Natural killer cell (primary cell): ENCODE results near the gene ZDHHC1. TPM values are rescaled to one million over a fixed set of nuclear protein-coding genes. Genes with fewer than 3 reads are reported as not detected.
A peak's percentile ranks its signal among the peaks of the same experiment; 100 is the strongest.

Experiments used
- ATAC-seq, 3 donors: fragments of 150-1000 bp in 2 of 3; fragments of 200-7000 bp in 1 of 3; cut with Tn5 transposase; 1 replicate in 1 of 3; 2 replicates in 2 of 3; pipeline ENCODE4 v1.10.0; 2021; ENCODE audit warnings: mild to moderate bottlenecking in 2 of 3, moderate library complexity in 2 of 3
- DNase-seq, 2 donors: peaks; one replicate each; pipeline versions ENCODE4 v3.0.0 to v3.0.0-alpha.2; 2013 to 2021; ENCODE audit warnings: mixed read lengths in 1 of 2
- H3K27ac ChIP-seq: one replicate; pipeline ENCODE4 v1.5.1; 2013; ENCODE audit warnings: mild to moderate bottlenecking, low read length
- H3K27me3 ChIP-seq: one replicate; pipeline ENCODE4 v1.6.1; 2013; ENCODE audit warnings: low read length; ENCODE audit not compliant: control insufficient read depth, insufficient read depth
- H3K36me3 ChIP-seq: one replicate; pipeline ENCODE4 v1.6.1; 2013; ENCODE audit warnings: low read length; ENCODE audit not compliant: control insufficient read depth, insufficient read depth
- H3K4me1 ChIP-seq: one replicate; pipeline ENCODE4 v1.6.1; 2013; ENCODE audit warnings: low read length; ENCODE audit not compliant: control insufficient read depth, insufficient read depth
- H3K4me3 ChIP-seq: one replicate; pipeline ENCODE4 v1.5.1; 2013; ENCODE audit warnings: low read length
- H3K9me3 ChIP-seq: one replicate; pipeline ENCODE4 v1.6.1; 2013; ENCODE audit warnings: low read length; ENCODE audit not compliant: control insufficient read depth, insufficient read depth
- H3K27ac Mint-ChIP-seq, 2 donors: one replicate each; pipeline ENCODE4 v1.8.0; 2022; ENCODE audit warnings: mild to moderate bottlenecking in 2 of 2, mixed read lengths in 2 of 2, moderate library complexity in 1 of 2
- H3K27me3 Mint-ChIP-seq, 2 donors: one replicate each; pipeline ENCODE4 v1.8.0; 2022; ENCODE audit warnings: low read depth in 2 of 2, mixed read lengths in 2 of 2
- H3K36me3 Mint-ChIP-seq: one replicate; pipeline ENCODE4 v1.8.0; 2022; ENCODE audit warnings: mixed read lengths
- H3K4me1 Mint-ChIP-seq, 2 donors: one replicate each; pipeline ENCODE4 v1.8.0; 2022; ENCODE audit warnings: mixed read lengths in 2 of 2
- H3K4me3 Mint-ChIP-seq: one replicate; pipeline ENCODE4 v1.8.0; 2022; ENCODE audit warnings: mild to moderate bottlenecking, moderate library complexity, mixed read lengths
- H3K9me3 Mint-ChIP-seq, 2 donors: one replicate each; pipeline ENCODE4 v1.8.0; 2022; ENCODE audit warnings: mixed read lengths in 2 of 2
- CTCF ChIP-seq: fragments of 200-600 bp; IDR thresholded peaks from one replicate; pipeline ENCODE4 v1.8.0; 2022; ENCODE audit warnings: antibody characterized with exemption
- WGBS: methylation state at CpG from one replicate; pipeline ENCODE4 v1.1.7; 2013; ENCODE audit warnings: missing lambda C conversion rate; ENCODE audit not compliant: insufficient coverage; 5-methylcytosine and 5-hydroxymethylcytosine counted together
- intact Hi-C: fragments of 100-400 bp; cut with micrococcal nuclease; formaldehyde crosslinking; loops from one replicate; pipeline ENCODE4 v1.14.2; 2022
- total RNA-seq, 4 donors: library from RNA; stranded (reverse); fragments of 120-200 nt in 1 of 4; gene quantifications; one replicate each; pipeline versions ENCODE4 v1.2.3 to v1.2.4, GENCODE V29; 2013 to 2022

The ZDHHC1 gene, protein sequence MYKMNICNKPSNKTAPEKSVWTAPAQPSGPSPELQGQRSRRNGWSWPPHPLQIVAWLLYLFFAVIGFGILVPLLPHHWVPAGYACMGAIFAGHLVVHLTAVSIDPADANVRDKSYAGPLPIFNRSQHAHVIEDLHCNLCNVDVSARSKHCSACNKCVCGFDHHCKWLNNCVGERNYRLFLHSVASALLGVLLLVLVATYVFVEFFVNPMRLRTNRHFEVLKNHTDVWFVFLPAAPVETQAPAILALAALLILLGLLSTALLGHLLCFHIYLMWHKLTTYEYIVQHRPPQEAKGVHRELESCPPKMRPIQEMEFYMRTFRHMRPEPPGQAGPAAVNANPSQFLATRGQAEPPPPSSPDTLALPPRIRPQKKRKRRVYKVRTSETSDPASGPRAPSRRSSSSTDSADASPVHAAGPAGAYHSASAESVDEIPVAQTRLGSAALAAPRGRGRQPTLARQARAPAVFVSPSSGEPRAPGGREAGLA
- total RNA-seq: 1 to 10 TPM in 2 of 3 donors, under 1 TPM in 1; 0.88 to 2.5 (median 1.8) TPM
- 0.63 TPM for total RNA-seq (2013)

- ATAC-seq (peak; percentile 87 to 96 (median 95)), DNase-seq (peak; percentile 57 to 63)
- no peaks in the 10 kb centered on the region for H3K9me3 Mint-ChIP-seq
- peak within 1 kb of the TSS; percentile 84 for H3K4me3 Mint-ChIP-seq
- Histone ChIP-seq H3K4me1 (peaks cover 8% of the 10 kb centered on the region), H3K4me3 (peak within 1 kb of the TSS; percentile 39), H3K27me3 (peaks cover 2% of the 10 kb centered on the region), H3K36me3 (no peaks in the 10 kb centered on the region), H3K27ac (no peak within 1 kb of the TSS), H3K9me3 (no peaks in the 10 kb centered on the region)
- peaks cover 15 to 22% of the 10 kb centered on the region in 2 donors for H3K27me3 Mint-ChIP-seq
- H3K36me3 Mint-ChIP-seq: no peaks in the 10 kb centered on the region
- intact Hi-C loops: no loop called here
- 3% methylated on average over 73 of the region's 73 CpGs for WGBS
- H3K4me1 Mint-ChIP-seq: peaks cover 6 to 11% of the 10 kb centered on the region in 2 donors
- peak; percentile 37 for TF ChIP-seq CTCF
- peak within 1 kb of the TSS; percentile 64 to 69 for H3K27ac Mint-ChIP-seq
Observed at GRCh38 chr16:67415872-67416793, at the start of gene ZDHHC1. TSS of gene ZDHHC1 (minus strand) at chr16:67416477. CDS start at chr16:67407775, 8,702 bp downstream.

DNA sequence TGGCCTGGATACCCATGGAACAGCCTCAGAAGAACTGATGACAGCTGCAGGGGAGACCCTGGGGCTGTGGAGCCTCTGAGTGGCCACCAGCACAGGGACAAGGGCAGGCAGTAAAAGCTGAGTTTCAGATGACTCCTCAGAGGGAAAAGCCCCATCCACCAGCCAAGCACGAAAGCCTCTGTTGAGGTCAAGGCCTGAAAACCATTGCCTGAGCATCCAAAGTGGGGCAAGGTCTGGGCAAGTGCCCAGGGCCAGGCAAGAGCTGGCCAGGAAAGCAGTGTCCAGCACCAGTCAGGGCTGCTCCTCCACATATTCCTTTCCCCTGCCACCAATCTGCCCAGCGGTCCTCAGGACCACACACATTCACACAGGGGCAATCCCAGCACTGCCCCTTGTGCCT, 48.3 kb upstream of the ZDHHC1 start:
- no peak for DNase-seq
- H3K27me3 ChIP-seq: no peaks in the 10 kb centered on the region

GRCh38 chr16:67463691-67464090, 47.4 kb upstream of the ZDHHC1 start:
- Histone ChIP-seq H3K9me3 (no peaks in the 10 kb centered on the region), H3K27me3 (no peaks in the 10 kb centered on the region), H3K4me1 (peaks cover 20% of the 10 kb centered on the region), H3K4me3 (no peak overlapping the region), H3K27ac (no peak overlapping the region), H3K36me3 (peaks cover 17% of the 10 kb centered on the region)
- no peak overlapping the region for H3K27ac Mint-ChIP-seq
- H3K4me3 Mint-ChIP-seq: no peak overlapping the region
- ATAC-seq: no peak
- no peaks in the 10 kb centered on the region for H3K36me3 Mint-ChIP-seq
- no peak for DNase-seq
- whole genome bisulfite sequencing: 87% methylated on average over 4 of the region's 4 CpGs
- intact Hi-C loops: no loop called here
- H3K27me3 Mint-ChIP-seq: no peaks in the 10 kb centered on the region
- TF ChIP-seq CTCF: no peak
- H3K4me1 Mint-ChIP-seq: peaks cover 51 to 84% of the 10 kb centered on the region in 2 donors
- no peaks in the 10 kb centered on the region for H3K9me3 Mint-ChIP-seq

More for the DNA sequence above, 48.3 kb upstream of the ZDHHC1 start:
- Mint-ChIP-seq H3K27me3 (no peaks in the 10 kb centered on the region), H3K9me3 (no peaks in the 10 kb centered on the region), H3K27ac (no peak overlapping the region), H3K4me3 (no peak overlapping the region), H3K36me3 (no peaks in the 10 kb centered on the region), H3K4me1 (peaks cover 48 to 77% of the 10 kb centered on the region in 2 donors)
- no peak overlapping the region for H3K4me3 ChIP-seq
- no peak overlapping the region for H3K27ac ChIP-seq
- H3K9me3 ChIP-seq: no peaks in the 10 kb centered on the region
- WGBS: 93% methylated on average over 2 of the region's 2 CpGs
- no peak for TF ChIP-seq CTCF
- peaks cover 12% of the 10 kb centered on the region for H3K4me1 ChIP-seq
- peaks cover 17% of the 10 kb centered on the region for H3K36me3 ChIP-seq
- ATAC-seq: no peak
- intact Hi-C loops: no loop called here
